ENCODE measurements around the gene ELMOD3. TPM values are rescaled to one million over a fixed set of nuclear protein-coding genes. Genes with fewer than 3 reads are reported as not detected.
"Not testable (repeated sequence)": the region's sequence is repeated elsewhere in the genome, so short reads cannot be mapped to it uniquely, and the experiment has no call there.

The ELMOD3 gene
- polyA plus RNA-seq, 1 donor (not counting 4 experiments of a cell fraction or from before 2014, with no cell fraction given), result 20.1 TPM

DNA sequence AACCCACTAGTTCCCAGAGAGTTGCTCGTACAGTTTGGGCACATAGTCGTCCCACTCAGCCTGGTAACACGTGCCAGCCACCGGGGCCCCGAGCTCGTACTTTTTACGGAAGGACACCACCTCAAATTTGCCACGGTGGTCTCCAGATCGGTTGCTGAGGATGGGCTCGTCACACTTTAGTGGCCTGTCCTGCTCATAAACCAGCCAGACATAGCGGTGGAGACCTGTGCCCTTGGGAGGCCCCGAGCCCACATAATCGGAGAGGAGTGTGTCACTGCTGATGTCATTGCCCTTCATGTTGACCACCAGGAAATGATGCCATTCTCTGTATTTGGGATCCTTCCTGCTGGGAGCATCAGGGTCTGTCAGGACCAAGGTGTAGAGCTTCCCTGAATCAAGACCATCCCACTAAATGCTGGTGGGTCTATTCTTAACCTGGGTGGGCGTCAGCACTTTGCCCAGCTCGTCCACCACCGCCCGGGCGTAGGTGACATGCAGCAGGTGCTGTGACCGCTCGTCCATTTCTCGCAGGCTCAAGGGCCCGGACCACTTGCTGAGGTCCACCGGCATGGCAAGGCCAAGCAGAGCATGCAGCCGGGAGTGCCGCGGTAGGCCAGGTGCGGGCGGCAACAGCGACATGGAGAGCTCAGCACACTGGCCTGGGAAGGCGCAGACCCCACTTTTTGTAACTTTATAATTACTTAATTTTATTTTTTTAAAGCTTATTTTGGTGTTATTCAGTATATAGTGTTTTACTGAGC, 13.1 kb upstream of the ELMOD3 start:
- Histone ChIP-seq H3K36me3 (ENCODE audit: control insufficient read depth in 2 of 2, extremely low read depth in 1 of 2, insufficient read depth in 2 of 2, low read length in 2 of 2) (peaks cover 20% of the 10 kb centered on the region in 2 experiments), H3K9ac (ENCODE audit: control insufficient read depth, extremely low read depth, insufficient read depth, low read length) (no peak overlapping the region), H3K4me1 (ENCODE audit: control insufficient read depth, extremely low read depth, insufficient read depth, low read length) (no peaks in the 10 kb centered on the region), H3K27ac (ENCODE audit: control insufficient read depth, insufficient read depth, low read length) (no peak overlapping the region), H3K79me2 (ENCODE audit: control insufficient read depth, insufficient read depth, low read length) (no peaks in the 10 kb centered on the region), H3K9me3 (ENCODE audit: control insufficient read depth, low read depth, low read length) (no peaks in the 10 kb centered on the region), H2AFZ (ENCODE audit: control insufficient read depth, low read length) (no peak overlapping the region), H3K27me3 (ENCODE audit: control insufficient read depth, extremely low read depth, insufficient read depth, low read length) (no peaks in the 10 kb centered on the region), H3K9me1 (ENCODE audit: control insufficient read depth, extremely low read depth, insufficient read depth, low read length) (no peaks in the 10 kb centered on the region), H3K4me3 (ENCODE audit: control insufficient read depth in 2 of 3, extremely low read depth in 1 of 3, insufficient read depth in 2 of 3, low read depth in 1 of 3, low read length in 3 of 3) (no peak overlapping the region), H3K4me2 (ENCODE audit: control insufficient read depth, extremely low read depth, insufficient read depth, low read depth, low read length) (no peak overlapping the region), H4K20me1 (ENCODE audit: control insufficient read depth, extremely low read depth, insufficient read depth, low read length) (no peaks in the 10 kb centered on the region)
- dilution Hi-C loops (cut with MboI; ENCODE audit: extremely low pct_ligation_motif_present, low sequenced_read_pairs), result no loop called here
- no peak for TF ChIP-seq EZH2 (IDR thresholded peaks at IDR 0.05; ENCODE audit: low read length)
- DNase-seq (ENCODE audit: low read depth, low spot score) (no peak), FAIRE-seq (no peak)

GRCh38 chr2:85342156-85342555, 12.4 kb upstream of the ELMOD3 start:
- H2AFZ ChIP-seq (ENCODE audit: control insufficient read depth, low read length), result no peak overlapping the region
- TF ChIP-seq, protein P1, sequence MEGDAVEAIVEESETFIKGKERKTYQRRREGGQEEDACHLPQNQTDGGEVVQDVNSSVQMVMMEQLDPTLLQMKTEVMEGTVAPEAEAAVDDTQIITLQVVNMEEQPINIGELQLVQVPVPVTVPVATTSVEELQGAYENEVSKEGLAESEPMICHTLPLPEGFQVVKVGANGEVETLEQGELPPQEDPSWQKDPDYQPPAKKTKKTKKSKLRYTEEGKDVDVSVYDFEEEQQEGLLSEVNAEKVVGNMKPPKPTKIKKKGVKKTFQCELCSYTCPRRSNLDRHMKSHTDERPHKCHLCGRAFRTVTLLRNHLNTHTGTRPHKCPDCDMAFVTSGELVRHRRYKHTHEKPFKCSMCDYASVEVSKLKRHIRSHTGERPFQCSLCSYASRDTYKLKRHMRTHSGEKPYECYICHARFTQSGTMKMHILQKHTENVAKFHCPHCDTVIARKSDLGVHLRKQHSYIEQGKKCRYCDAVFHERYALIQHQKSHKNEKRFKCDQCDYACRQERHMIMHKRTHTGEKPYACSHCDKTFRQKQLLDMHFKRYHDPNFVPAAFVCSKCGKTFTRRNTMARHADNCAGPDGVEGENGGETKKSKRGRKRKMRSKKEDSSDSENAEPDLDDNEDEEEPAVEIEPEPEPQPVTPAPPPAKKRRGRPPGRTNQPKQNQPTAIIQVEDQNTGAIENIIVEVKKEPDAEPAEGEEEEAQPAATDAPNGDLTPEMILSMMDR (optimal IDR thresholded peaks at IDR 0.05 in 1 of 3, IDR thresholded peaks at IDR 0.05 in 1 of 3, conservative IDR thresholded peaks at IDR 0.05 in 1 of 3; ENCODE audit: extremely low read depth in 1 of 3, insufficient read depth in 2 of 3, low read length in 3 of 3), result no peak
- TF ChIP-seq EZH2 (IDR thresholded peaks at IDR 0.05; ENCODE audit: low read length), result no peak
- DNase-seq (ENCODE audit: low read depth, low spot score) (no peak), FAIRE-seq (no peak)
- H3K9me3 ChIP-seq (ENCODE audit: control insufficient read depth, low read depth, low read length), result no peaks in the 10 kb centered on the region
- H3K9ac ChIP-seq (ENCODE audit: control insufficient read depth, extremely low read depth, insufficient read depth, low read length), result no peak overlapping the region
- H3K79me2 ChIP-seq (ENCODE audit: control insufficient read depth, insufficient read depth, low read length), result no peaks in the 10 kb centered on the region
- H3K27ac ChIP-seq (ENCODE audit: control insufficient read depth, insufficient read depth, low read length), result no peak overlapping the region
- no peaks in the 10 kb centered on the region for H4K20me1 ChIP-seq (ENCODE audit: control insufficient read depth, extremely low read depth, insufficient read depth, low read length)
- no peak overlapping the region for H3K4me2 ChIP-seq (ENCODE audit: control insufficient read depth, extremely low read depth, insufficient read depth, low read depth, low read length)
- H3K4me3 ChIP-seq (ENCODE audit: control insufficient read depth in 2 of 3, extremely low read depth in 1 of 3, insufficient read depth in 2 of 3, low read depth in 1 of 3, low read length in 3 of 3), result no peak overlapping the region
- H3K36me3 ChIP-seq (ENCODE audit: control insufficient read depth in 2 of 2, extremely low read depth in 1 of 2, insufficient read depth in 2 of 2, low read length in 2 of 2), result peaks cover 20 to 25% of the 10 kb centered on the region in 2 experiments
- H3K9me1 ChIP-seq (ENCODE audit: control insufficient read depth, extremely low read depth, insufficient read depth, low read length), result no peaks in the 10 kb centered on the region
- H3K4me1 ChIP-seq (ENCODE audit: control insufficient read depth, extremely low read depth, insufficient read depth, low read length), result no peaks in the 10 kb centered on the region
- no peaks in the 10 kb centered on the region for H3K27me3 ChIP-seq (ENCODE audit: control insufficient read depth, extremely low read depth, insufficient read depth, low read length)
- dilution Hi-C loops (cut with MboI; ENCODE audit: extremely low pct_ligation_motif_present, low sequenced_read_pairs), result no loop called here

- H3K36me3 ChIP-seq (ENCODE audit: control insufficient read depth in 2 of 2, extremely low read depth in 1 of 2, insufficient read depth in 2 of 2, low read length in 2 of 2), result peaks cover 23 to 33% of the 10 kb centered on the region in 2 experiments
- not testable (repeated sequence) for FAIRE-seq
Measured at GRCh38 chr2:85343207-85343895, 11.2 kb upstream of the ELMOD3 start.

More at GRCh38 chr2:85343207-85343895, 11.2 kb upstream of the ELMOD3 start:
- DNase-seq (ENCODE audit: low read depth, low spot score); H3K4me2 ChIP-seq (ENCODE audit: control insufficient read depth, extremely low read depth, insufficient read depth, low read depth, low read length); H3K4me3 ChIP-seq (ENCODE audit: control insufficient read depth in 2 of 3, extremely low read depth in 1 of 3, insufficient read depth in 2 of 3, low read depth in 1 of 3, low read length in 3 of 3); H3K27ac ChIP-seq (ENCODE audit: control insufficient read depth, insufficient read depth, low read length); H3K79me2 ChIP-seq (ENCODE audit: control insufficient read depth, insufficient read depth, low read length); H4K20me1 ChIP-seq (ENCODE audit: control insufficient read depth, extremely low read depth, insufficient read depth, low read length); H3K9ac ChIP-seq (ENCODE audit: control insufficient read depth, extremely low read depth, insufficient read depth, low read length); H3K27me3 ChIP-seq (ENCODE audit: control insufficient read depth, extremely low read depth, insufficient read depth, low read length); H3K9me1 ChIP-seq (ENCODE audit: control insufficient read depth, extremely low read depth, insufficient read depth, low read length); H3K4me1 ChIP-seq (ENCODE audit: control insufficient read depth, extremely low read depth, insufficient read depth, low read length); dilution Hi-C loops (cut with MboI; ENCODE audit: extremely low pct_ligation_motif_present, low sequenced_read_pairs); H2AFZ ChIP-seq (ENCODE audit: control insufficient read depth, low read length); H3K9me3 ChIP-seq (ENCODE audit: control insufficient read depth, low read depth, low read length): not testable (repeated sequence)

Data from keratinocyte (primary cell).